ENCODE measurements around the gene NRXN3. TPM values are rescaled to one million over a fixed set of nuclear protein-coding genes. Genes with fewer than 3 reads are reported as not detected.
"Not testable (repeated sequence)": the region's sequence is repeated elsewhere in the genome, so short reads cannot be mapped to it uniquely, and the experiment has no call there.

Gene NRXN3
- total and polyA plus RNA-seq, 8 donors: 0.53 to 2.5 (median 1.5) TPM

GRCh38 chr14:78535041-78535440 is 364.9 kb downstream of the NRXN3 start:
- DNase-seq (peak in 2 of 6 donors; percentile 7 to 15), ATAC-seq (peak; percentile 38 to 86 (median 78)), FAIRE-seq (no peak)
- Histone ChIP-seq H3K27me3 (no peaks in the 10 kb centered on the region), H3K4me1 (peaks cover 0 to 9% (median 7%) of the 10 kb centered on the region in 3 donors), H3K9me3 (no peaks in the 10 kb centered on the region), H3K4me3 (no peak overlapping the region), H3K36me3 (no peaks in the 10 kb centered on the region), H3K27ac (no peak overlapping the region)
- TF ChIP-seq, protein P1, sequence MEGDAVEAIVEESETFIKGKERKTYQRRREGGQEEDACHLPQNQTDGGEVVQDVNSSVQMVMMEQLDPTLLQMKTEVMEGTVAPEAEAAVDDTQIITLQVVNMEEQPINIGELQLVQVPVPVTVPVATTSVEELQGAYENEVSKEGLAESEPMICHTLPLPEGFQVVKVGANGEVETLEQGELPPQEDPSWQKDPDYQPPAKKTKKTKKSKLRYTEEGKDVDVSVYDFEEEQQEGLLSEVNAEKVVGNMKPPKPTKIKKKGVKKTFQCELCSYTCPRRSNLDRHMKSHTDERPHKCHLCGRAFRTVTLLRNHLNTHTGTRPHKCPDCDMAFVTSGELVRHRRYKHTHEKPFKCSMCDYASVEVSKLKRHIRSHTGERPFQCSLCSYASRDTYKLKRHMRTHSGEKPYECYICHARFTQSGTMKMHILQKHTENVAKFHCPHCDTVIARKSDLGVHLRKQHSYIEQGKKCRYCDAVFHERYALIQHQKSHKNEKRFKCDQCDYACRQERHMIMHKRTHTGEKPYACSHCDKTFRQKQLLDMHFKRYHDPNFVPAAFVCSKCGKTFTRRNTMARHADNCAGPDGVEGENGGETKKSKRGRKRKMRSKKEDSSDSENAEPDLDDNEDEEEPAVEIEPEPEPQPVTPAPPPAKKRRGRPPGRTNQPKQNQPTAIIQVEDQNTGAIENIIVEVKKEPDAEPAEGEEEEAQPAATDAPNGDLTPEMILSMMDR (IDR thresholded peaks at IDR 0.05): no peak
- intact Hi-C loops (cut with DNase I): no loop called here

DNA sequence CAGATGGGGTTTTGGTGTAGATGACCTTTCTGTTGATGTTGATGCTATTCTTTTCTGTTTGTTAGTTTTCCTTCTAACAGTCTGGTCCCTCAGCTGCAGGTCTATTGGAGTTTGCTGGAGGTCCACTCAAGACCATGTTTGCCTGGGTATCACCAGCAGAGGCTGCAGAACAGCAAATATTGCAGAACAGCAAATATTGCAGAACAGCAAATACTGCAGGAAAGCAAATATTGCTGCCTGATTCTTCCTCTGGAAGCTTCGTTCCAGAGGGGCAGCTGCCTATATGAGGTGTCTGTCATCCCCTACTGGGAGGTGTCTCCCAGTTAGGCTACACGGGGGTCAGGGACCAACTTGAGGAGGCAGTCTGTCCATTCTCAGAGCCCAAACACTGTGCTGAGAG is 371.6 kb downstream of the NRXN3 start:
- H3K4me3 ChIP-seq; intact Hi-C loops (cut with DNase I); H3K36me3 ChIP-seq; H3K27me3 ChIP-seq; FAIRE-seq; DNase-seq; ATAC-seq; H3K9me3 ChIP-seq; H3K4me1 ChIP-seq; H3K27ac ChIP-seq: not testable (repeated sequence)
- 32 to 47% methylated on average over 2 of the region's 2 CpGs for WGBS, 2 donors

GRCh38 chr14:78543433-78543832 is 373.3 kb downstream of the NRXN3 start:
- no peak for FAIRE-seq
- 34% methylated on average over 1 of the region's 1 CpG for WGBS, 2 donors

GRCh38 chr14:78561074-78561473 is 390.9 kb downstream of the NRXN3 start:
- H3K4me3 ChIP-seq: no peak overlapping the region
- FAIRE-seq: no peak
- no peaks in the 10 kb centered on the region for H3K4me1 ChIP-seq
- ATAC-seq: no peak
- DNase-seq: no peak
- H3K27ac ChIP-seq: no peak overlapping the region
- TF ChIP-seq, protein P1 (IDR thresholded peaks at IDR 0.05): no peak
- H3K36me3 ChIP-seq: no peaks in the 10 kb centered on the region
- no peaks in the 10 kb centered on the region for H3K27me3 ChIP-seq
- intact Hi-C loops (cut with DNase I): loop anchor here in 2 of 3 donors (10.0 kb wide), 1 partner anchor 106 kb away; no protein-coding TSS in a partner anchor
- 52 to 66% methylated on average over 3 of the region's 3 CpGs for WGBS, 2 donors
- no peaks in the 10 kb centered on the region for H3K9me3 ChIP-seq

More at GRCh38 chr14:78543433-78543832, 373.3 kb downstream of the NRXN3 start:
- intact Hi-C loops (cut with DNase I): no loop called here
- no peaks in the 10 kb centered on the region for H3K9me3 ChIP-seq
- H3K4me3 ChIP-seq: no peak overlapping the region
- H3K27ac ChIP-seq: no peak overlapping the region
- TF ChIP-seq, protein P1 (IDR thresholded peaks at IDR 0.05): no peak
- H3K27me3 ChIP-seq: no peaks in the 10 kb centered on the region
- DNase-seq (no peak), ATAC-seq (no peak)
- H3K4me1 ChIP-seq: no peaks in the 10 kb centered on the region
- H3K36me3 ChIP-seq: no peaks in the 10 kb centered on the region

DNA sequence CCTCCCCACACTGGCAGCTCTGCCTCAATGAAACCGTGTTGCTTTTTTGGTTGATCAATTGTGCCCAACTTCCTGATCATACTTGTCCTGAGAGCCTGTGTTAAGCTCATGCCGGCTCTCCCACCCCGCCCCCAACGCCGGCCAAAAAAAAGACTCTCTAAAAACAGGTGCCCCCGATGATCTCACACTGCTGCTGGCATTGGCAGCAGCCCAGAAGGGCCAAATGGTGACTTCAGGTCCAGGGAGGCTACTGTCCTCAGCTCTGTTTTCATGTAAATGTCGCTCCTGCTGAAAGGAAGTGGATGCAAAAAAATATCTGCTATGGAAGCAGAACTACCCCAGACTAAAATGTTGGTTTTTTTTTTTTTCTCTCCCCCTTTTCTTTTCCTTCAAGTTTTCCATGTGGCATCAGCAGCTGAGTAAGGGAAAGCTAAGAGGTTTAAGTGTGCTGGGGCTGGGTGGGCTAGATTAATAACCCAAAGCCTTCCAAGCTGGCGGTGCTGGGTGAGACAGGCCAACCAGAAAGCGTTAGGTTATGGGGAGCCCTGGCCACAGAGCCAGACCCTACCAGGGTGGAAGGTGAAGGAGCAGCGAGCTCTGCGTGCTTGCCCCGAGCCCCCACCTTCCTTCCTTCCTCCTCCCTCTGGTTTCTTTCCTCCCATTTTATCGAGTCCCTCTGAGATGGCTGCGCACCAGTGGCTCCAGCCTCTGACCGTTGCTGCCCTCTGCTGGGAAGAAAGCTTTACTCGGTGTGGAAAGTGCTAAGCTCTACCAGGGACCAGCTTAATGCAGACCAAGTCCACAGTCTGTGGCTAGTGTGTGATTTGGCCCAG is 396.1 kb downstream of the NRXN3 start:
- no peaks in the 10 kb centered on the region for H3K4me1 ChIP-seq
- H3K4me3 ChIP-seq: peak overlapping the region in 1 of 4 donors; percentile 26
- no peaks in the 10 kb centered on the region for H3K9me3 ChIP-seq
- no peaks in the 10 kb centered on the region for H3K36me3 ChIP-seq
- no peak overlapping the region for H3K27ac ChIP-seq
- intact Hi-C loops (cut with DNase I): loop anchor here in 2 of 3 donors (5.0 to 10.0 kb wide), 2 partner anchors 111 to 704 kb away; no protein-coding TSS in a partner anchor
- ATAC-seq (peak; percentile 73 to 99 (median 99)), DNase-seq (peak; percentile 57 to 86 (median 76)), FAIRE-seq (no peak)
- WGBS, 2 donors: 30 to 35% methylated on average over 16 of the region's 16 CpGs
- no peaks in the 10 kb centered on the region for H3K27me3 ChIP-seq
- TF ChIP-seq, protein P1 (IDR thresholded peaks at IDR 0.05): peak; percentile 56 to 67 (median 62)

Measured in pancreas (tissue), 10 donors.